ENCODE data around the gene SMCO4. TPM values are rescaled to one million over a fixed set of nuclear protein-coding genes. Genes with fewer than 3 reads are reported as not detected.

SMCO4 gene
- total RNA-seq, 3 donors from 2014 or later, result 37.5 to 75.4 (median 41.5) TPM

DNA sequence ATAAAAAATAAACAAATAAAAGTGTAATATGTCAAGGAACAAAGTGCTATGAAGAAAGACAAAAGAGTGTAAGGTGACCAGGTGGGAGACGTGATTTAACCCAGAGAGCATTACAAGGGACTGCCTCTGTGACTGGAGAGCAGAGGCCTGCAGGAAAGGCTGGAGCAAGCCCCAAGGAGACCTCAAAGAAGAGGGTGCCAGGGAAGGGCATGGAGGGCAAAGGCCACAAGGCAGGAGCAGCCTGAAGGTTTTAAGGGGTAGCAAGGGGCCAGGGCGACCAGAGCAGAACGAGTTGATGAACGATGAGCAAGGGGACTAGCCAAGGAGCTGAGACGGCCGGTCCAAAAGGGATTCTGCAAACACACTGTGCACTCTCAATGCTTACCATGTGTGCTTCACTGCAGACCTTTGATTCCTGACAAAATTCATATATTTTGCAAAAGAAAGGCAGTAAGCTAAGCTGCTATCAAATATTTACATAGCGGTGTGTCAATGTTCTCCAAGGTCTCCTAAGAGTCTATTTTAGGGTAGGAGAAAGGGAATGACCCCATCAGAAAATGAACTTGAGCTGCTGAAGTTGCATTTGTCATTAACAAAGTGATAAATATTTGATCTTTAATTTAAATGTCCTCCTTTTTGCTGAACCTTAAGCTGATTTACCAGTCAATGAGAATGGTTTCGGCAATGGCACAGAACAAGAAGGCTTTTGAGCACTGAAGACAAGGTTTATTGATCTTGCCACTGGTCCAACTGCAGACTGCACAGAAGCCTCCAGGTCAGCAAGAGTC, 50.5 kb downstream of the SMCO4 start:
- Histone ChIP-seq H3K4me3 (no peak overlapping the region), H3K36me3 (ENCODE audit: low read depth) (peaks cover 3% of the 10 kb centered on the region), H3K4me1 (ENCODE audit: low read depth) (peaks cover 25% of the 10 kb centered on the region), H3K9me3 (no peaks in the 10 kb centered on the region)
- DNase-seq (no peak), ATAC-seq (no peak)
- intact Hi-C loops (cut with DNase I, micrococcal nuclease), result no loop called here
- TF ChIP-seq, protein P1, sequence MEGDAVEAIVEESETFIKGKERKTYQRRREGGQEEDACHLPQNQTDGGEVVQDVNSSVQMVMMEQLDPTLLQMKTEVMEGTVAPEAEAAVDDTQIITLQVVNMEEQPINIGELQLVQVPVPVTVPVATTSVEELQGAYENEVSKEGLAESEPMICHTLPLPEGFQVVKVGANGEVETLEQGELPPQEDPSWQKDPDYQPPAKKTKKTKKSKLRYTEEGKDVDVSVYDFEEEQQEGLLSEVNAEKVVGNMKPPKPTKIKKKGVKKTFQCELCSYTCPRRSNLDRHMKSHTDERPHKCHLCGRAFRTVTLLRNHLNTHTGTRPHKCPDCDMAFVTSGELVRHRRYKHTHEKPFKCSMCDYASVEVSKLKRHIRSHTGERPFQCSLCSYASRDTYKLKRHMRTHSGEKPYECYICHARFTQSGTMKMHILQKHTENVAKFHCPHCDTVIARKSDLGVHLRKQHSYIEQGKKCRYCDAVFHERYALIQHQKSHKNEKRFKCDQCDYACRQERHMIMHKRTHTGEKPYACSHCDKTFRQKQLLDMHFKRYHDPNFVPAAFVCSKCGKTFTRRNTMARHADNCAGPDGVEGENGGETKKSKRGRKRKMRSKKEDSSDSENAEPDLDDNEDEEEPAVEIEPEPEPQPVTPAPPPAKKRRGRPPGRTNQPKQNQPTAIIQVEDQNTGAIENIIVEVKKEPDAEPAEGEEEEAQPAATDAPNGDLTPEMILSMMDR (IDR thresholded peaks at IDR 0.05), result no peak

DNA sequence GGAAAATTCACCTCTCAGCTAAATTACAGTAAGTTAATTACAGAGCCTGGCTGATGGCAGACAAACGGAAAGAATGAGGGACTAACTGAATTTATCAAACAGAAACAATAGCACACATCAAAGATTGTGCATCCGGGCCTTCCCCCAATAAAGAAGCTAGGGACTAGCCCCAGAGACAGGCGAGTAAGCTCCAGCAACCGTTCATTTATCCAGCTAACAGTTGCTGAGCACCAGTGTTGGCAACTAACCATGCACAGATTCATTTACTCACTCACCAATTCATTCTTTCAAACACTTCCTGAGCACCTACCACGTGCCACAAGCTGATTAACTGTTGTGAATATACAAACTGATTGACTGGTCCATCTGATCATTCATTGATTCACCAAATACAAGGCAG, 51.2 kb downstream of the SMCO4 start:
- no peak overlapping the region for H3K4me3 ChIP-seq
- H3K9me3 ChIP-seq, result no peaks in the 10 kb centered on the region
- intact Hi-C loops (cut with DNase I, micrococcal nuclease), result no loop called here
- peaks cover 25% of the 10 kb centered on the region for H3K4me1 ChIP-seq (ENCODE audit: low read depth)
- TF ChIP-seq, protein P1 (IDR thresholded peaks at IDR 0.05), result no peak
- ATAC-seq (no peak), DNase-seq (no peak)
- H3K36me3 ChIP-seq (ENCODE audit: low read depth), result peaks cover 3% of the 10 kb centered on the region

GRCh38 chr11:93490996-93491618, 52.1 kb downstream of the SMCO4 start:
- Histone ChIP-seq H3K36me3 (ENCODE audit: low read depth) (peaks cover 3% of the 10 kb centered on the region), H3K4me3 (no peak overlapping the region), H3K9me3 (no peaks in the 10 kb centered on the region), H3K4me1 (ENCODE audit: low read depth) (peaks cover 25% of the 10 kb centered on the region)
- TF ChIP-seq, protein P1 (IDR thresholded peaks at IDR 0.05), result no peak
- peak; percentile 25 for ATAC-seq
- intact Hi-C loops (cut with DNase I, micrococcal nuclease), result no loop called here
- DNase-seq, result no peak

DNA sequence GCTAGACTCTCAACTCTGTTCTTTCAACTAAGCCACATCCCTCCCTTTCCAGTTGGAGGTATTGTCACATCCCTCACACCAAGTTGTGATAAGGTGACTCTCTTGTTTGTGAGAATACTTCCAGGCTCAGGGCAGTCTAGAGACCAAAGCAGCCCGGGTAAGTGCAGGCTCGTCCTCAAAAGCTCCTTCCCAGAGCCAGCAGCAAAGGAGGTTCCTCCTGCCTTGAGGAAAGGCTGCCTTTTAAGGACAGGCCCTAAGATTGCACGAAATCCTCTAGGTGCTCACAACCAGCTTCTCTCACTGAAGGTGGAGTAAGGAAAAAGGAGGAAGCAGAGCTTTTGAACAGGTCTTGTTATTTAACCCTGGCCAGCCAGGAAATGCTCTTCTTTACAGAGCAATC, 53.4 kb downstream of the SMCO4 start:
- TF ChIP-seq, protein P1 (IDR thresholded peaks at IDR 0.05), result no peak

GRCh38 chr11:93487032-93487483, 56.1 kb downstream of the SMCO4 start:
- TF ChIP-seq, protein P1 (IDR thresholded peaks at IDR 0.05), result no peak
- DNase-seq (no peak), ATAC-seq (peak; percentile 47)
- Histone ChIP-seq H3K36me3 (ENCODE audit: low read depth) (peaks cover 3% of the 10 kb centered on the region), H3K9me3 (no peaks in the 10 kb centered on the region), H3K4me3 (no peak overlapping the region), H3K4me1 (ENCODE audit: low read depth) (peaks cover 22% of the 10 kb centered on the region)
- intact Hi-C loops (cut with DNase I, micrococcal nuclease), result no loop called here

More for the DNA sequence above, 53.4 kb downstream of the SMCO4 start:
- Histone ChIP-seq H3K4me1 (ENCODE audit: low read depth) (peaks cover 33% of the 10 kb centered on the region), H3K36me3 (ENCODE audit: low read depth) (peaks cover 3% of the 10 kb centered on the region), H3K9me3 (no peaks in the 10 kb centered on the region), H3K4me3 (no peak overlapping the region)
- intact Hi-C loops (cut with DNase I, micrococcal nuclease), result no loop called here
- no peak for ATAC-seq
- no peak for DNase-seq
